Embryonic facial prominence (tissue), 1 donor: ENCODE results near the gene HOXA3.

Experiments used
- DNase-seq: peaks from one replicate; pipeline ENCODE4 v3.0.0-alpha.2; 2016; ENCODE audit errors: extremely low spot score

The HOXA3 gene

DNA sequence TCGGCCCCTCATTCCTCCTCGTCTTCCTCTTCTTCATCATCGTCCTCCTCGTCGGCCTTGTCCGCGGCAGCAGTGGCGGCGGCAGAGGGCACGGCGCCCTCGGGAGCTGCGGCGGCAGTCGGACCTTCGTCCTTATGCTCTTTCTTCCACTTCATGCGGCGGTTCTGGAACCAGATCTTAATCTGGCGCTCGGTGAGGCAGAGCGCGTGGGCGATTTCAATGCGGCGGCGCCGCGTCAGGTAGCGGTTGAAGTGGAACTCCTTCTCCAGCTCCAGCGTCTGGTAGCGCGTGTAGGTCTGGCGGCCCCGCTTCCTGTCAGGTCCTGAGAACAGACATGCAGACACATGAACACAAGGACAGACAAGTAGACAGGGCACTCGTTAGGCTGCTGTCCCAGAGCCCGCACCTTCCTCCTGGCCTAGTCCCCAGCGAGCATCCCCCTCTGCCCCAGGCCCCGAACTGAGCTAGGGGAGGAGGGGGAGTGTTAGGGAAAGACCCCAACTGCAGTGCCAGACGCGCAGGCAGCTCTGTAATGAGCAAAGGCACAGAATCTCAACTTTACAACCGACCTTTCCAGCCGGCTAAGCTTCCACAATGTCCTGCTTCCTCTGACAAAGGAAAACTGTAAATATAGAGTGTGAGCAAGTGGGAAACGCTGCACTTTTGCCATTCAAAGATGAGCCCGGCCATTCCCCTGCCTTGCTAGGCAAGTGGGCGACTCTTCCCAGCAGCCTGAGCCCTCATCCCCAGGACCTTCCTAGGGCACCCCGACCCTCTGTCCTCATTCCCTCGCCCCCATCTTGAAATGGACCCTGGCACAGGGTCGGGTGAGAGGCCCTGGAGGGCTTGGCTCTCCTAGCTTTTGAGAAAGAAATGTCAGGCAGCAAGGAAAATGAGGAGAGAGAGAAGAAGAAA lies 2.8 kb upstream of the HOXA3 start:
- no peak for DNase-seq

DNA sequence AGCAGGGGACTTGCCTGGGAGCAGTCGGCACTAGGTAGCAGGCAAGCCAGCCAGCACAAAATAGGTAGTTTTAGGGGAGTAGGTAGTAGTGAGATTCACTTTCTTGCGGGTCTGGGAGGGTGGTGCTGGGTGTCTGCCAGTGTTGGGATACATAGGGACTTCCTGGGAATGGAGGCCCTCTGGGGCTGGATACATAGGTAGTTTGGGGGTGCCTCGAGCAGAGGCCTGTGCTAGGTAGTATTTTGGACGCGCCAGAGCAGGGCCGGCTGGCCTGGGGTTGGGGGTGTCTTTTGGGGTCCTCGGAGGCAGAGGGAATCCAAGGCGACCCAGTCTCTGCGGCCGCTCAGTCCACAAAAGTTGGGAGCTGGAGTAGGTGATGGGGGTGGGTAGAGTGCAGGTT lies 2.0 kb upstream of the HOXA3 start:
- DNase-seq = no peak

- no peak for DNase-seq
These were observed 1.1 kb upstream of the HOXA3 start for GRCh38 chr7:27153526-27153925.

DNA sequence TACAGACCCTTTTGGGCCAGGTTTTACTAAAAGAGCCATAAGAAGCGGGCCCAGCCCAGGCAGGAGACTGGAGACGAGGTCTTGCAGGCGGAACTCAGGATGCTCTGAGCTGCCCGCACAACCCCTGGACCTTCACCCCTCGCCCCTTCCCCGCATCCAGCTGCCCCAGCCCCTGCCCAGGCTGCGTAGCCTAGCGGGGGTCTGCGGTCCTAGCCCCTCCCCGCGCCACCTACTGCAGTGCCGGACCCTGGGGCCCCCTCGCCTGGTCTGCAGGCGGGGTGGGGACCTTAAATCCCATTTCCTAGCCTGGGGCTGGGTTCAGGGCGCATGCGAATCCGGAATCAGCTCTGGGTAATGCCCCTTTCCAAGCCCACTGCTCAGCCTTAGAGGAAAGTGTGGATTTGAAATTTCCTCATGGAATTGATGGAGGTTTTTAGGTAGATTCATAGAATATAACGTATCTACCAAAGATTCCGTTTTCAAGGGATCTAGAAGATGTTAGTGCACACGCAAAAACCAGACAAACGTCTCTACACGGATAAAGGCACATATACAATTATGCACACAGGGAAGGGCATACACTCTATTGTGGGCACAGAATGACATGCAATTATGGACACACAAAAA lies 546 bp upstream of the HOXA3 start:
- no peak for DNase-seq

- DNase-seq = no peak
These were observed 947 bp downstream of the HOXA3 start for GRCh38 chr7:27151341-27151930.

GRCh38 chr7:27150568-27151340 lies 1.6 kb downstream of the HOXA3 start:
- DNase-seq = no peak

GRCh38 chr7:27149842-27150567 lies 2.4 kb downstream of the HOXA3 start:
- DNase-seq = no peak

DNA sequence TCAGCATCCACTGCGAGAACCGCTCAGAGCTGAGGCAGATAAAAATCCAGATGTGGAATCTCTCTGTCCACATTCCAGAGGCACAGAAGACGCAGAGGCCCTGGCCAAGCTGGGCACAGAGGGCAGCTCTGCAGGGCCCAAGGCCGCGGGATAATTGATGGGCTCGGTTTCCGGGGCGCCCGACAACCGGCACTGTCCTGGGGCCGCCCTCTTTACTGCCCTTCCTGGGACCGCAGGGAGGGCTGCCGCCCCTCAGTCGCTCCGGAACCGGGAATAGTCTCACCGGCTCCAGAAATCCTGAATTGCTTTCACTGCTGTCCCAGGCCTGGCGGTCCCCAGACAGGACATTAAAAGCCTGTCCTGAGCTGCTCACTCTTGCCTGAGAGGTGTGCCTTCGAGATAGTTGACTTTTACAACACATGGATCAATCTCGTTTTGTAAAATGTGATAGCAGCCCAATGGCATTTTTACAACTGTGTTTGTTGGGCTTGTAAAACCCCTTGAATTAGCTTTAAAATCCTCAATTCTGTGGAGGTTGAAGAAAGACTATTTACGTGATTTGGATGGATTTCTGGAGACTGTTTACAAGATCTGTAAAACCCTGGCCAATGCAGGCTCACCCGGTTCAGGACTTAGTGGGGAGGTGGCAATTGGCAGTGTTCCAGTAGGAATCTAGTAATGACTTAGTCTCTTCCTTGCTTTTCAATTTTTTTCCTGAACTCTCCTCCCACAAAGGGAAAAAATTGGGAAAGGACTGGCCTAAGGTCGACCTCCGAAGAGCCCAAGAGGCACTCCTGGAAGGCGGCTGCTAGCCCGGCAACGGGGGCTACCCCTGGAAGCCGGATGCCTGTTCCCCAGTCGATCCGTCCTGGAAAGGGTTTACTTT lies 3.4 kb downstream of the HOXA3 start:
- no peak for DNase-seq

DNA sequence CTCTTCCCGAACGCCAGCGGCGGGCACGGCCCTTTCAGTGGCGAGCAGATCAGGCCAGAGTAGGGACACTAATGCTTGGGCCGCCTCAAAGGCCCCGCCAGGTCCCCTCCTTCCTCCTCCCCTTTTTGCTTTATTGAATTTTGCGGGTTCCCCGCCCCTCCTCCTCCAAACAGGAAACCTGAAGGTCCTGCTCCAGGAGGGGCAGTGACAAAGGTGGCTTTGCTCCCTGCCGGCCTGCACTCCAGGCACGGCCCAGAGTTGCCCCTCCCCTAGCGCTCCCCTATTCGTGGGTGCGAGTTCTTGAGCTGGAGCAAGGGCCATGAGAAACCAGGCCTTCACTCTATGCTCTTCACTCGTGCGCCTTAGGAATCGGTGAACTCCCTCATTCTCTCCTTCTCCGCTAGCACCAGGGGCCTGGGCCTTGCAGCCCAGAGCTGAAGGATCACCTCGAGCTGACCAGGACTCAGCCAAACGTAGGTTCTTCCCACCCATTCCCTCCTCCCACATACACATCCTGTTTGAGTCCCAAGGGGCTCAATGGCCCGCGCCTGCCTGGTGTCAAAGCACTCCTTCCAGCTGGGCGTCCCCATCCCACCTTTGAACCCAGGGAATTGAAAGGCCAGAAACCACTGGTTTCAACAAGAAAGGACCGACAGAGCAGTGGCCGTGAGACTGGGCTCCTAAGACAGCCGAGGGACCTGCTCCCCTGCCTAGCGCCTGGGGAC lies 4.2 kb downstream of the HOXA3 start:
- DNase-seq = no peak

GRCh38 chr7:27147199-27148030 lies 5.0 kb downstream of the HOXA3 start, which contains the start of gene HOXA6:
Gene HOXA6 (minus strand): TSS chr7:27147774. CDS start chr7:27147749, 25 bp downstream.
- DNase-seq = no peak

GRCh38 chr7:27146491-27147198 lies 5.7 kb downstream of the HOXA3 start:
- no peak for DNase-seq

GRCh38 chr7:27145914-27146412 lies 6.4 kb downstream of the HOXA3 start:
- DNase-seq = no peak

- DNase-seq = no peak
These were observed 7.0 kb downstream of the HOXA3 start for GRCh38 chr7:27145165-27145913.

- no peak for DNase-seq
These were observed 7.6 kb downstream of the HOXA3 start for GRCh38 chr7:27144781-27145164.

DNA sequence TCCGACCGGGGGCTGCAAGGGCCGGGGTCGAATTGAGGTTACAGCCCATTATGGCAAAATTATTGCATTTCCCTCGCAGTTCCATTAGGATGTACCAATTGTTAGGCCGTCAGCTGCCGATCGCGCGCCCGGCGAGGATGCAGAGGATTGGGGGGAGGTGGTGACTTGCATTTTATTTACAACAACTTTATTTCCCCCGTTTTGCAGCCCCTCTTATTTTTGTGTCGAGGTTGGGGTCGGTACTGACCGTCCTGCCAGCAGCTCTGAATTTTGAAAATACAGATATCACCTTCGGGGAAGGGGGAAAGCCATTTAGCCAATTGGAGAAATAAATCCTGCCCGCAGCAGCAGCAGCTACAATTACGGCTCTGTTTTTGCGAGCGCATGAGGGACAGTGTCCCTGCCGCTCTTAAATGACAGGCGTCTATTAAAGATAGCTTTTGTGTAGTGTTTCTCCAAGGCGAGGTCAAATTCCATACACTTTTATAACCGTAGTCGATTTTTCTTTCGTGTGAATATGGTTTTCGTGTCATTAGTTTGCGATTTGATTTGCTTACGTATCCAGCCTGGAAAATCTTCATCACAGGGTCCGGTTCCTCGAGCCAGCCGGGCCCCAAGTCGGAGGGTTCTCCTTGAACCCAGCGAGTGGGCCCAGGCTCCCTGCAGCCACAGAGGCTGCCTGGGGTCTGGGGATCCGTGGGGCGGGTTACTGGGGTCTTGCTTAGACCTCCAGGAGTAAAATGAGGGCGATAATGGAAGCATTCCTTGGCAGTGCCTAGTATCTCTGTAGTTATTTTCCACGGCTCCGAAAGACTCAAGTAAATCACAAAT lies 8.2 kb downstream of the HOXA3 start:
- no peak for DNase-seq
